Loucy (cell line): ENCODE data around the gene SMIM27.

Experiments
- H2AFZ ChIP-seq: fragments of 200-600 bp; sonication (generic); 2 replicates; pipeline ENCODE4 v1.6.0; 2016; ENCODE audit warnings: antibody characterized with exemption, mild to moderate bottlenecking, low read length, moderate library complexity
- H3F3A ChIP-seq: fragments of 200-600 bp; 2 replicates; pipeline ENCODE4 v1.6.0; 2016; ENCODE audit warnings: antibody characterized with exemption, low read depth, mild to moderate bottlenecking
- H3K27me3 ChIP-seq: fragments of 200-600 bp; sonication (generic); 2 replicates; pipeline ENCODE4 v1.6.1; 2014; ENCODE audit warnings: low read length, mild to moderate bottlenecking; ENCODE audit not compliant: insufficient read depth, poor library complexity, severe bottlenecking
- H3K36me3 ChIP-seq: fragments of 200-600 bp; sonication (generic); 2 replicates; pipeline ENCODE4 v1.6.1; 2016; ENCODE audit warnings: low read length; ENCODE audit not compliant: insufficient read depth
- H3K4me1 ChIP-seq: fragments of 200-600 bp; sonication (generic); 2 replicates; pipeline ENCODE4 v1.5.1; 2014; ENCODE audit warnings: low read length, mild to moderate bottlenecking; ENCODE audit not compliant: insufficient read depth, poor library complexity, severe bottlenecking
- H3K4me2 ChIP-seq: fragments of 200-600 bp; sonication (generic); 2 replicates; pipeline ENCODE4 v1.6.0; 2014; ENCODE audit warnings: antibody characterized with exemption, low read length, low read depth, mild to moderate bottlenecking; ENCODE audit not compliant: poor library complexity, severe bottlenecking
- H3K4me3 ChIP-seq: fragments of 200-600 bp; sonication (generic); 2 replicates; pipeline ENCODE4 v1.5.1; 2014; ENCODE audit warnings: low read length, mild to moderate bottlenecking, mixed read lengths; ENCODE audit not compliant: poor library complexity, severe bottlenecking
- H3K79me2 ChIP-seq: fragments of 200-600 bp; sonication (generic); 2 replicates; pipeline ENCODE4 v1.6.1; 2014; ENCODE audit warnings: low read length; ENCODE audit not compliant: insufficient read depth
- H3K9ac ChIP-seq: fragments of 200-600 bp; sonication (generic); 2 replicates; pipeline ENCODE4 v1.6.0; 2014; ENCODE audit warnings: mild to moderate bottlenecking, low read depth, low read length, moderate library complexity; ENCODE audit not compliant: poor library complexity, severe bottlenecking
- H3K9me2 ChIP-seq: fragments of 200-600 bp; sonication (generic); replicated peaks from 2 replicates; pipeline ENCODE4 v1.6.1; 2016; ENCODE audit warnings: low read depth, low read length, mixed read lengths
- H3K9me3 ChIP-seq: fragments of 200-600 bp; sonication (generic); 2 replicates; pipeline ENCODE4 v1.6.1; 2014; ENCODE audit warnings: mild to moderate bottlenecking, antibody characterized with exemption, low read length, low read depth; ENCODE audit not compliant: insufficient read depth
- H4K20me1 ChIP-seq: fragments of 200-600 bp; sonication (generic); 2 replicates; pipeline ENCODE4 v1.6.0; 2014; ENCODE audit warnings: antibody characterized with exemption, low read length, mild to moderate bottlenecking; ENCODE audit not compliant: insufficient read depth, poor library complexity, severe bottlenecking
- EZH2phosphoT487 ChIP-seq: fragments of 200-600 bp; IDR thresholded peaks from 2 replicates; pipeline ENCODE4 v1.6.1; 2018; ENCODE audit warnings: antibody characterized with exemption, mild to moderate bottlenecking, moderate library complexity, borderline replicate concordance
- TF ChIP-seq, protein P1 (sequence below): fragments of 200-600 bp; sonication (generic); conservative IDR thresholded peaks from 2 replicates; pipeline ENCODE4 v1.5.1; 2014; ENCODE audit warnings: mild to moderate bottlenecking, antibody characterized with exemption, low read length

The SMIM27 gene

GRCh38 chr9:32590476-32590875, 38.3 kb downstream of the SMIM27 start:
- Histone ChIP-seq H3K79me2 (no peaks in the 10 kb centered on the region), H3K9me3 (no peaks in the 10 kb centered on the region), H3F3A (no peaks in the 10 kb centered on the region), H3K9me2 (no peaks in the 10 kb centered on the region), H3K4me1 (no peaks in the 10 kb centered on the region), H2AFZ (0 out of 2 replicates have a peak overlapping the region, but pooled peaks have one; percentile 28), H3K27me3 (no peaks in the 10 kb centered on the region), H3K9ac (no peak overlapping the region), H4K20me1 (no peaks in the 10 kb centered on the region), H3K4me2 (no peak overlapping the region), H3K36me3 (no peaks in the 10 kb centered on the region), H3K4me3 (no peak overlapping the region)
- TF ChIP-seq, protein P1, sequence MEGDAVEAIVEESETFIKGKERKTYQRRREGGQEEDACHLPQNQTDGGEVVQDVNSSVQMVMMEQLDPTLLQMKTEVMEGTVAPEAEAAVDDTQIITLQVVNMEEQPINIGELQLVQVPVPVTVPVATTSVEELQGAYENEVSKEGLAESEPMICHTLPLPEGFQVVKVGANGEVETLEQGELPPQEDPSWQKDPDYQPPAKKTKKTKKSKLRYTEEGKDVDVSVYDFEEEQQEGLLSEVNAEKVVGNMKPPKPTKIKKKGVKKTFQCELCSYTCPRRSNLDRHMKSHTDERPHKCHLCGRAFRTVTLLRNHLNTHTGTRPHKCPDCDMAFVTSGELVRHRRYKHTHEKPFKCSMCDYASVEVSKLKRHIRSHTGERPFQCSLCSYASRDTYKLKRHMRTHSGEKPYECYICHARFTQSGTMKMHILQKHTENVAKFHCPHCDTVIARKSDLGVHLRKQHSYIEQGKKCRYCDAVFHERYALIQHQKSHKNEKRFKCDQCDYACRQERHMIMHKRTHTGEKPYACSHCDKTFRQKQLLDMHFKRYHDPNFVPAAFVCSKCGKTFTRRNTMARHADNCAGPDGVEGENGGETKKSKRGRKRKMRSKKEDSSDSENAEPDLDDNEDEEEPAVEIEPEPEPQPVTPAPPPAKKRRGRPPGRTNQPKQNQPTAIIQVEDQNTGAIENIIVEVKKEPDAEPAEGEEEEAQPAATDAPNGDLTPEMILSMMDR = no peak
- TF ChIP-seq EZH2phosphoT487 = no peak

- 0 out of 2 replicates have a peak overlapping the region, but pooled peaks have one; percentile 28 for H2AFZ ChIP-seq
- no peak overlapping the region for H3K4me3 ChIP-seq
- no peaks in the 10 kb centered on the region for H3K79me2 ChIP-seq
- H3K4me2 ChIP-seq = no peak overlapping the region
- no peak overlapping the region for H3K9ac ChIP-seq
- H3K4me1 ChIP-seq = no peaks in the 10 kb centered on the region
- no peaks in the 10 kb centered on the region for H4K20me1 ChIP-seq
- TF ChIP-seq, protein P1 = no peak
- no peak for TF ChIP-seq EZH2phosphoT487
- no peaks in the 10 kb centered on the region for H3K36me3 ChIP-seq
- H3K9me3 ChIP-seq = no peaks in the 10 kb centered on the region
- no peaks in the 10 kb centered on the region for H3F3A ChIP-seq
- no peaks in the 10 kb centered on the region for H3K9me2 ChIP-seq
- H3K27me3 ChIP-seq = no peaks in the 10 kb centered on the region
Measured at GRCh38 chr9:32590898-32591297, 38.8 kb downstream of the SMIM27 start.

DNA sequence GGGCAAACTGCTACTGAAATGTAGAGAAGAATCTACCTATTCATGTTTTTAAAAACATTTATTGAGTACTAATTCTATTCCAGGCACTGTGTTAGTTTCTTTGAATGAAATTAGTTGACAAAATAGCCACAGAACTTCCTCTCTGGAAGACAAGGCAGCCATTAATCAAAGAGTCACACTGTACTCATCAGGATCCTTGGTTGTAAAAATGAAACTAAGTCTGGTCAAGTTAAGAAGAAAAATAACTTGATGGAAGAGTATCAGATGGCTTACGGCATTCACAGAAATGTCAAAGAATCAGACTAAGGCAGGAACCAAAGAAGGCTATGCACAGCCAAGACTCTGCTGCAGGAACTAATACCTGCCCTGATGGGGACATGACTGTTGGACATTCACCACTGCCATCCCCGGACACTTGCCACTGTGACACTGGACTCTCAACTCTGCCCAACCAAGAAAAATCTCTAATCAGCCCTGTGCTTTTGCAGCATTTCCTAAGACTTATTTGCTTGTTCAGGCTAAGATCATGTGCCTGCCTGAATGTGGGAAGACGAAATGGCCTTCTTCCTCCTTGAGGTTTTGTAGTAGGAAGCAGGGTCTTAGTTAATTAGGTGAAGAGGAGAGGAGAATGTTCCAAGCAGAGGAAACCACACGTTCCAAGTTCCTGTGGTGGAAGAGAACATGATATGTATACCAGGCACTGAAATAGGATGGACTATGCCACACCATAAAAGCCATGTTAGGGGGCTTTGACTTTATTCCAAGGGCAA, 44.2 kb downstream of the SMIM27 start:
- no peaks in the 10 kb centered on the region for H3K36me3 ChIP-seq
- no peaks in the 10 kb centered on the region for H3K27me3 ChIP-seq
- H3K9ac ChIP-seq = no peak overlapping the region
- no peak overlapping the region for H3K4me3 ChIP-seq
- H3K79me2 ChIP-seq = no peaks in the 10 kb centered on the region
- H4K20me1 ChIP-seq = no peaks in the 10 kb centered on the region
- H3K9me2 ChIP-seq = no peaks in the 10 kb centered on the region
- H2AFZ ChIP-seq = no peak overlapping the region
- TF ChIP-seq EZH2phosphoT487 = no peak
- TF ChIP-seq, protein P1 = no peak
- H3F3A ChIP-seq = no peaks in the 10 kb centered on the region
- no peaks in the 10 kb centered on the region for H3K9me3 ChIP-seq
- H3K4me1 ChIP-seq = no peaks in the 10 kb centered on the region
- no peak overlapping the region for H3K4me2 ChIP-seq
